ENCODE results near the gene G6PC1. TPM values are rescaled to one million over a fixed set of nuclear protein-coding genes. Genes with fewer than 3 reads are reported as not detected.

The G6PC1 gene
- total and polyA plus RNA-seq, 2 of the 4 experiments (the other 2 are of a cell fraction): not detected

- no peak overlapping the region for H4K91ac ChIP-seq (ENCODE audit: insufficient read depth, low read depth, low read length)
- H3K56ac ChIP-seq (ENCODE audit: extremely low read depth, insufficient read depth, low read length): no peak overlapping the region
- BruUV-seq (replicated peaks): no TSS peak
- no peak overlapping the region for H4K5ac ChIP-seq (ENCODE audit: low read depth, low read length)
- intact Hi-C loops (cut with micrococcal nuclease): no loop called here
- H2AFZ ChIP-seq (replicated peaks; ENCODE audit: low read length, poor library complexity): no peak overlapping the region
- no peak overlapping the region for H2BK120ac ChIP-seq (ENCODE audit: low read depth, low read length)
- H3K18ac ChIP-seq (ENCODE audit: low read depth, low read length): no peak overlapping the region
- no peak overlapping the region for H3K4me3 ChIP-seq (ENCODE audit: insufficient read depth, low read depth, low read length)
- H3K14ac ChIP-seq (replicated peaks; ENCODE audit: low read depth, low read length): no peak overlapping the region
- no peaks in the 10 kb centered on the region for H3K79me1 ChIP-seq (ENCODE audit: low read depth in 1 of 2, low read length in 2 of 2)
- ChIA-PET CTCF (interaction anchor here (0.9 kb wide), 1 partner anchor 14 kb away, joined by 4 read pairs; no protein-coding TSS in a partner anchor), POLR2A (ENCODE audit: unreplicated experiment) (no interaction called here)
- DNase-seq (no peak), ATAC-seq (ENCODE audit: low read depth) (no peak)
- TF ChIP-seq RAD21 (IDR thresholded peaks at IDR 0.05; ENCODE audit: low read length) (no peak), MAFK (IDR thresholded peaks at IDR 0.05; ENCODE audit: low read depth, low read length) (no peak), CEBPB (IDR thresholded peaks at IDR 0.05; ENCODE audit: low read depth, low read length) (no peak), NFE2L2 (IDR thresholded peaks at IDR 0.05; ENCODE audit: low read depth, low read length) (no peak), MXI1 (IDR thresholded peaks at IDR 0.05; ENCODE audit: borderline replicate concordance, low read depth, low read length) (no peak), SMC3 (IDR thresholded peaks at IDR 0.05; ENCODE audit: low read depth, low read length) (no peak)
- no peaks in the 10 kb centered on the region for H3K36me3 ChIP-seq (ENCODE audit: control insufficient read depth, insufficient read depth, low read length)
- H3K9ac ChIP-seq (ENCODE audit: low read depth, low read length): no peak overlapping the region
- 30% methylated on average over 2 of the region's 5 CpGs; no CpG with 5 or more reads in 1 of the 2 experiments for WGBS, 2 experiments (ENCODE audit: extremely low coverage in 2 of 2, insufficient read length in 1 of 2)
- dilution Hi-C loops (cut with HindIII; ENCODE audit: low sequenced_read_pairs, unreplicated experiment): no loop called here
- no peak overlapping the region for H3K4ac ChIP-seq (ENCODE audit: low read depth, low read length)
- peaks cover 25% of the 10 kb centered on the region for H3K27me3 ChIP-seq (ENCODE audit: control insufficient read depth, insufficient read depth, low read length)
- in situ Hi-C loops (cut with MboI; ENCODE audit: low sequenced_read_pairs): no loop called here
- no peak overlapping the region for H2BK20ac ChIP-seq (ENCODE audit: low read depth, low read length)
- no peaks in the 10 kb centered on the region for H4K20me1 ChIP-seq (ENCODE audit: insufficient read depth, low read length)
- no peak overlapping the region for H3K4me2 ChIP-seq (ENCODE audit: low read depth, low read length)
- no peak overlapping the region for H2AK9ac ChIP-seq (replicated peaks; ENCODE audit: low read depth, low read length, poor library complexity)
- no peak overlapping the region for H2AK5ac ChIP-seq (ENCODE audit: low read depth, low read length)
- no peak overlapping the region for H2BK5ac ChIP-seq (ENCODE audit: low read depth, low read length, poor library complexity, severe bottlenecking)
- H4K8ac ChIP-seq (ENCODE audit: low read depth in 2 of 2, low read length in 2 of 2): no peak overlapping the region
- no peak overlapping the region; the same call in 1 of the 2 replicates for H3K23ac ChIP-seq (ENCODE audit: low read depth, low read length)
- H2BK15ac ChIP-seq (ENCODE audit: low read depth, low read length): no peak overlapping the region
- peaks cover 5% of the 10 kb centered on the region; the same call in 1 of the 2 replicates for H3K4me1 ChIP-seq (ENCODE audit: control insufficient read depth, insufficient read depth, low read length)
- peaks cover 7% of the 10 kb centered on the region; the same call in 1 of the 2 replicates for H3K9me1 ChIP-seq (ENCODE audit: insufficient read depth, low read length)
- no peak overlapping the region for H3K27ac ChIP-seq (ENCODE audit: insufficient read depth, low read length)
- H3K9me3 ChIP-seq (ENCODE audit: control insufficient read depth, insufficient read depth, low read length): no peaks in the 10 kb centered on the region
Measured at GRCh38 chr17:42924891-42925290, 24.3 kb downstream of the G6PC1 start.
